WTC11 (cell line): Measurements from ENCODE around the gene MT1M. TPM values are rescaled to one million over a fixed set of nuclear protein-coding genes. Genes with fewer than 3 reads are reported as not detected.

Experiments
- ATAC-seq: fragments of 200-7000 bp; cut with Tn5 transposase; 2 replicates; pipeline ENCODE4 v1.10.0; 2021; ENCODE audit warnings: mild to moderate bottlenecking, moderate library complexity
- CTCF ChIA-PET: fragments of 300-600 bp; sonication (Branson Sonifier 250); formaldehyde crosslinking; loops from one replicate; lab custom pipeline; 2021; ENCODE audit warnings: antibody characterized with exemption; lab: Charles Lee
- POLR2A ChIA-PET: fragments of 350-600 bp; sonication (Branson Sonifier 250); formaldehyde crosslinking; loops from one replicate; lab custom pipeline; 2021; ENCODE audit warnings: antibody characterized with exemption; lab: Charles Lee
- DNase-seq: peaks from one replicate; pipeline ENCODE4 v3.0.0; 2021; ENCODE audit warnings: low spot score
- H3K27ac Mint-ChIP-seq: 2 replicates; pipeline ENCODE4 v1.8.0; 2021; ENCODE audit warnings: mixed read lengths
- H3K27me3 Mint-ChIP-seq: 2 replicates; pipeline ENCODE4 v1.8.0; 2021; ENCODE audit warnings: low read depth, mild to moderate bottlenecking, moderate library complexity, mixed read lengths
- H3K36me3 Mint-ChIP-seq: 2 replicates; pipeline ENCODE4 v1.8.0; 2021; ENCODE audit warnings: mixed read lengths
- H3K4me1 Mint-ChIP-seq: 2 replicates; pipeline ENCODE4 v1.8.0; 2022; ENCODE audit warnings: mixed read lengths
- H3K4me3 Mint-ChIP-seq: 2 replicates; pipeline ENCODE4 v1.8.0; 2021; ENCODE audit warnings: mild to moderate bottlenecking, moderate library complexity, mixed read lengths
- H3K9me3 Mint-ChIP-seq: 2 replicates; pipeline ENCODE4 v1.8.0; 2021; ENCODE audit warnings: mixed read lengths
- CDX4 ChIP-seq: fragments of 250-450 bp; sonication (Bioruptor Pico); IDR thresholded peaks from 2 replicates; pipeline ENCODE4 v1.9.0; 2021; ENCODE audit warnings: moderate library complexity, mild to moderate bottlenecking, inconsistent platforms, borderline replicate concordance
- HMGXB4 ChIP-seq: sonication (generic); formaldehyde crosslinking; IDR thresholded peaks from 2 replicates; pipeline ENCODE4 v1.8.1; 2023; ENCODE audit warnings: mild to moderate bottlenecking, moderate library complexity, missing genetic modification reagents
- NFYB ChIP-seq: sonication (generic); formaldehyde crosslinking; conservative IDR thresholded peaks from 2 replicates; pipeline ENCODE4 v1.8.0; 2022; ENCODE audit warnings: low read depth, missing genetic modification reagents
- NR1H2 ChIP-seq: sonication (generic); formaldehyde crosslinking; IDR thresholded peaks from 2 replicates; pipeline ENCODE4 v1.9.0; 2021; ENCODE audit warnings: mild to moderate bottlenecking, moderate library complexity, missing genetic modification reagents
- PREB ChIP-seq: sonication (generic); formaldehyde crosslinking; IDR thresholded peaks from 2 replicates; pipeline ENCODE4 v1.8.1; 2022; ENCODE audit warnings: mild to moderate bottlenecking, missing genetic modification reagents, moderate library complexity, borderline replicate concordance
- RORB ChIP-seq: fragments of 250-450 bp; sonication (Bioruptor Pico); IDR thresholded peaks from 2 replicates; pipeline ENCODE4 v1.9.0; 2021; ENCODE audit warnings: mild to moderate bottlenecking
- SMAD3 ChIP-seq: sonication (generic); formaldehyde crosslinking; IDR thresholded peaks from 2 replicates; pipeline ENCODE4 v1.8.0; 2022; ENCODE audit warnings: missing genetic modification reagents, mild to moderate bottlenecking, borderline replicate concordance
- USF2 ChIP-seq: sonication (generic); formaldehyde crosslinking; IDR thresholded peaks from 2 replicates; pipeline ENCODE4 v1.8.1; 2023; ENCODE audit warnings: mild to moderate bottlenecking, missing genetic modification reagents, moderate library complexity
- ZNF138 ChIP-seq: sonication (generic); formaldehyde crosslinking; conservative IDR thresholded peaks from 2 replicates; pipeline ENCODE4 v1.8.1; 2022; ENCODE audit warnings: mild to moderate bottlenecking, moderate library complexity, missing genetic modification reagents
- ZNF671 ChIP-seq: fragments of 250-450 bp; sonication (Bioruptor Pico); IDR thresholded peaks from 2 replicates; pipeline ENCODE4 v1.8.0; 2021; ENCODE audit warnings: mild to moderate bottlenecking
- total RNA-seq: library from RNA; stranded (reverse); gene quantifications from 3 replicates; pipeline ENCODE4 v1.2.3, GENCODE V29; 2021
- TF ChIP-seq, protein P1 (sequence below): fragments of 200-600 bp; IDR thresholded peaks from 2 replicates; pipeline ENCODE4 v1.8.0; 2022; ENCODE audit warnings: antibody characterized with exemption
- TF ChIP-seq, protein P2 (sequence below): sonication (generic); formaldehyde crosslinking; IDR thresholded peaks from 2 replicates; pipeline ENCODE4 v1.8.1; 2022; ENCODE audit warnings: low read depth, mild to moderate bottlenecking, moderate library complexity, missing genetic modification reagents, borderline replicate concordance

The MT1M gene
- total RNA-seq, 1 experiment from 2014 or later: 4.7 TPM

- TF ChIP-seq, protein P1, sequence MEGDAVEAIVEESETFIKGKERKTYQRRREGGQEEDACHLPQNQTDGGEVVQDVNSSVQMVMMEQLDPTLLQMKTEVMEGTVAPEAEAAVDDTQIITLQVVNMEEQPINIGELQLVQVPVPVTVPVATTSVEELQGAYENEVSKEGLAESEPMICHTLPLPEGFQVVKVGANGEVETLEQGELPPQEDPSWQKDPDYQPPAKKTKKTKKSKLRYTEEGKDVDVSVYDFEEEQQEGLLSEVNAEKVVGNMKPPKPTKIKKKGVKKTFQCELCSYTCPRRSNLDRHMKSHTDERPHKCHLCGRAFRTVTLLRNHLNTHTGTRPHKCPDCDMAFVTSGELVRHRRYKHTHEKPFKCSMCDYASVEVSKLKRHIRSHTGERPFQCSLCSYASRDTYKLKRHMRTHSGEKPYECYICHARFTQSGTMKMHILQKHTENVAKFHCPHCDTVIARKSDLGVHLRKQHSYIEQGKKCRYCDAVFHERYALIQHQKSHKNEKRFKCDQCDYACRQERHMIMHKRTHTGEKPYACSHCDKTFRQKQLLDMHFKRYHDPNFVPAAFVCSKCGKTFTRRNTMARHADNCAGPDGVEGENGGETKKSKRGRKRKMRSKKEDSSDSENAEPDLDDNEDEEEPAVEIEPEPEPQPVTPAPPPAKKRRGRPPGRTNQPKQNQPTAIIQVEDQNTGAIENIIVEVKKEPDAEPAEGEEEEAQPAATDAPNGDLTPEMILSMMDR: no peak
Observed at GRCh38 chr16:56637814-56638750, 5.6 kb downstream of the MT1M start, which contains the start of gene MT1A (continued).

DNA sequence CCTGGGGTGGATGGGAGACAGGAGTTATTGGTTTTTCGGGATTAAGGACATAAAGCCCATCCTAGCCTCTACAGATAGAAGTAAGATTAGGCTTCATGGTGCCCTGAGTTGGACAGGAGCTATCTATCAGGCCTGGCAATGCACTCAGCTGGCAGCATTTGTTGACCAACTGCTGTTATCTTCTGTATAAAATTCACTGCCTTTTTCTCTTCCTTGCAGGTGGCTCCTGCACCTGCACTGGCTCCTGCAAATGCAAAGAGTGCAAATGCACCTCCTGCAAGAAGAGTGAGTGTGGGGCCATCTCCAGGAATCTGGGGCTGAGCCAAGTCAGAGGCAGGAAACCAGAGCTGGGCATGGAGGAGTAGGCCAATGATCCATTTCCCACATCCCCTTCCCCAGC is 6.6 kb downstream of the MT1M start:
- H3K4me3 Mint-ChIP-seq: no peak overlapping the region
- ATAC-seq (no peak), DNase-seq (no peak)
- TF ChIP-seq HMGXB4: no peak
- no peak for TF ChIP-seq ZNF138 (CRISPR knock-in tag)
- CTCF ChIA-PET: interaction anchor here (1.4 kb wide), 1 partner anchor 38 kb away, joined by 3 read pairs; no protein-coding TSS in a partner anchor
- H3K27ac Mint-ChIP-seq: no peak overlapping the region
- peaks cover 100% of the 10 kb centered on the region for H3K27me3 Mint-ChIP-seq
- H3K36me3 Mint-ChIP-seq: peaks cover 5% of the 10 kb centered on the region; the same call in 1 of the 2 replicates
- no peaks in the 10 kb centered on the region for H3K9me3 Mint-ChIP-seq
- peaks cover 34% of the 10 kb centered on the region for H3K4me1 Mint-ChIP-seq
- POLR2A ChIA-PET: interaction anchor here (1.5 kb wide), 1 partner anchor 14 kb away, joined by 4 read pairs; the partner anchor contains the start of gene MT1E

- H3K9me3 Mint-ChIP-seq: no peaks in the 10 kb centered on the region
- peaks cover 100% of the 10 kb centered on the region for H3K27me3 Mint-ChIP-seq
- CTCF ChIA-PET: interaction anchor here (1.4 kb wide), 2 partner anchors 15 to 39 kb away, joined by 3 to 6 read pairs; partner anchors contain the start of gene MT1E
- H3K4me1 Mint-ChIP-seq: peaks cover 31% of the 10 kb centered on the region
- ATAC-seq: no peak
- no peak for TF ChIP-seq RORB (CRISPR knock-in tag)
- no peak for TF ChIP-seq USF2
- TF ChIP-seq NFYB: no peak
- TF ChIP-seq SMAD3 (CRISPR knock-in tag): no peak
- no peak for TF ChIP-seq ZNF671
- TF ChIP-seq PREB (CRISPR knock-in tag): no peak
- TF ChIP-seq NR1H2 (CRISPR knock-in tag): no peak
- TF ChIP-seq CDX4: no peak
- TF ChIP-seq, protein P2, sequence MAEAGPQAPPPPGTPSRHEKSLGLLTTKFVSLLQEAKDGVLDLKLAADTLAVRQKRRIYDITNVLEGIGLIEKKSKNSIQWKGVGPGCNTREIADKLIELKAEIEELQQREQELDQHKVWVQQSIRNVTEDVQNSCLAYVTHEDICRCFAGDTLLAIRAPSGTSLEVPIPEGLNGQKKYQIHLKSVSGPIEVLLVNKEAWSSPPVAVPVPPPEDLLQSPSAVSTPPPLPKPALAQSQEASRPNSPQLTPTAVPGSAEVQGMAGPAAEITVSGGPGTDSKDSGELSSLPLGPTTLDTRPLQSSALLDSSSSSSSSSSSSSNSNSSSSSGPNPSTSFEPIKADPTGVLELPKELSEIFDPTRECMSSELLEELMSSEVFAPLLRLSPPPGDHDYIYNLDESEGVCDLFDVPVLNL (CRISPR knock-in tag): no peak
- TF ChIP-seq, all 79 proteins: peak for 0
- POLR2A ChIA-PET: interaction anchor here (0.9 to 1.5 kb wide), 3 partner anchors 9 to 37 kb away, joined by 3 to 4 read pairs (median 3); partner anchors contain the start of gene MT1E
- Mint-ChIP-seq H3K36me3 (no peaks in the 10 kb centered on the region), H3K4me3 (no peak overlapping the region), H3K27ac (no peak overlapping the region)
- DNase-seq: no peak
Observed at GRCh38 chr16:56640076-56640475, 7.6 kb downstream of the MT1M start.
